ENCODE measurements around the gene LRRC27. TPM values are rescaled to one million over a fixed set of nuclear protein-coding genes. Genes with fewer than 3 reads are reported as not detected.

LRRC27 gene
- total RNA-seq, 1 experiment from 2014 or later: 5.6 TPM

DNA sequence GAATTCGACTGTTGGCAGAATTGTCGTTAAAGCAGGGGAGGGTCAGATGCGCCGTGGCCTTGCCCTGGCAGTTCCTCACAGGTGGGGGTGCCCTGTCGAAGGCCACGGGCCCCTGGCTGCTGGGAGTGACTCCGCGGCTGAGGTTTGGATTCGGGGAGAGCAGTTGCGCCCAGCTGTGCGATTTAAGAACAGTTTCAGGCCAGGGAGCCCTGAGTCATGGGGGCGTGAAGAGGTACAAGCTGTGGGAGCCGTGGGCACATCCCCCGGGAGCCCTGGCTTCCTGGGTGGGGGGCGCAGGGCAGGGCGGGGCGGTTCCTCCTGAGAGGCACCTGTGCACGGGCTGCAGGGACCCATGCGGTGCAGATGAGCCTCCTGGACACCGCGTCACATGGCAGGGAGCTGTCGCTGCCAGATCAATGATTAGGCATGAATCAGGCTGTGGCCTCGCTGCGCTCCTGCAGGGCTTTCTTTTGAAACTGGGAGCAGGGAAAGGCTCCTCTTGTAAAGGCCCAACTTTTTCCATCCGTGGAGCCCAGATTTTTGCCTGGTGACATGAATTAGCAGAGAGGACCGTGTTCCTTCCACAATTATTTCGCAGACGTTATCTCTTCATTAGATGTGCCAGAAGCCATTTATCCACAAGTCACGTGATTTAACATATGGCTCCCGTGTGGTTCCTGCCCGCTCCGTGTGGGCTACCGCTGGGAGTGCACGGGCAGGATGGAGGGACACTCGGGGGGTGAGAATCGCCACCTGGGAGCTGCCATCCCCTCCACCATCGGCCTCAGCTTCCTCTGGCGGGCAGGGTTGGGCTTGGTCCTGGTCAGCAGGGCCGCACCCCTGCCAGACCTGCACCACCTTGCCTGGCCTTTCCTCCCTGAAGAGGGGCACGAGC lies 65.9 kb downstream of the LRRC27 start:
- Histone ChIP-seq H3K4me3 (ENCODE audit: low read length) (peak overlapping the region; percentile 84), H3K4me2 (ENCODE audit: low read length) (peak overlapping the region; percentile 93), H3K9me2 (replicated peaks; ENCODE audit: low read length) (no peaks in the 10 kb centered on the region), H3K79me2 (ENCODE audit: low read length) (peaks cover 55% of the 10 kb centered on the region), H2AFZ (ENCODE audit: low read length) (peak overlapping the region; percentile 64), H3K4me1 (ENCODE audit: insufficient read depth, low read length) (peaks cover 21% of the 10 kb centered on the region), H3K9me3 (ENCODE audit: low read length) (no peaks in the 10 kb centered on the region), H3K27ac (ENCODE audit: low read length) (peak overlapping the region; percentile 78), H4K20me1 (ENCODE audit: low read length) (no peaks in the 10 kb centered on the region), H3K27me3 (ENCODE audit: low read length) (no peaks in the 10 kb centered on the region), H3K36me3 (ENCODE audit: low read depth, low read length) (no peaks in the 10 kb centered on the region), H3K9ac (ENCODE audit: low read length) (peak overlapping the region; percentile 86), H3F3A (ENCODE audit: low read length, unreplicated experiment) (no peaks in the 10 kb centered on the region)
- ChIA-PET CTCF (no interaction called here), POLR2A (ENCODE audit: unreplicated experiment) (no interaction called here)
- TSS peak; percentile 44 for BruUV-seq (replicated peaks)
- no peak for TF ChIP-seq EZH2 (IDR thresholded peaks at IDR 0.05; ENCODE audit: low read length, unreplicated experiment)
- TF ChIP-seq, protein P1, sequence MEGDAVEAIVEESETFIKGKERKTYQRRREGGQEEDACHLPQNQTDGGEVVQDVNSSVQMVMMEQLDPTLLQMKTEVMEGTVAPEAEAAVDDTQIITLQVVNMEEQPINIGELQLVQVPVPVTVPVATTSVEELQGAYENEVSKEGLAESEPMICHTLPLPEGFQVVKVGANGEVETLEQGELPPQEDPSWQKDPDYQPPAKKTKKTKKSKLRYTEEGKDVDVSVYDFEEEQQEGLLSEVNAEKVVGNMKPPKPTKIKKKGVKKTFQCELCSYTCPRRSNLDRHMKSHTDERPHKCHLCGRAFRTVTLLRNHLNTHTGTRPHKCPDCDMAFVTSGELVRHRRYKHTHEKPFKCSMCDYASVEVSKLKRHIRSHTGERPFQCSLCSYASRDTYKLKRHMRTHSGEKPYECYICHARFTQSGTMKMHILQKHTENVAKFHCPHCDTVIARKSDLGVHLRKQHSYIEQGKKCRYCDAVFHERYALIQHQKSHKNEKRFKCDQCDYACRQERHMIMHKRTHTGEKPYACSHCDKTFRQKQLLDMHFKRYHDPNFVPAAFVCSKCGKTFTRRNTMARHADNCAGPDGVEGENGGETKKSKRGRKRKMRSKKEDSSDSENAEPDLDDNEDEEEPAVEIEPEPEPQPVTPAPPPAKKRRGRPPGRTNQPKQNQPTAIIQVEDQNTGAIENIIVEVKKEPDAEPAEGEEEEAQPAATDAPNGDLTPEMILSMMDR (conservative IDR thresholded peaks at IDR 0.05; ENCODE audit: low read depth, low read length): no peak
- no peak for TF ChIP-seq EZH2phosphoT487 (IDR thresholded peaks at IDR 0.05; ENCODE audit: borderline replicate concordance, low read length)
- DNase-seq (peak; percentile 69), ATAC-seq (peak; percentile 53)
- intact Hi-C loops (cut with micrococcal nuclease): no loop called here

DNA sequence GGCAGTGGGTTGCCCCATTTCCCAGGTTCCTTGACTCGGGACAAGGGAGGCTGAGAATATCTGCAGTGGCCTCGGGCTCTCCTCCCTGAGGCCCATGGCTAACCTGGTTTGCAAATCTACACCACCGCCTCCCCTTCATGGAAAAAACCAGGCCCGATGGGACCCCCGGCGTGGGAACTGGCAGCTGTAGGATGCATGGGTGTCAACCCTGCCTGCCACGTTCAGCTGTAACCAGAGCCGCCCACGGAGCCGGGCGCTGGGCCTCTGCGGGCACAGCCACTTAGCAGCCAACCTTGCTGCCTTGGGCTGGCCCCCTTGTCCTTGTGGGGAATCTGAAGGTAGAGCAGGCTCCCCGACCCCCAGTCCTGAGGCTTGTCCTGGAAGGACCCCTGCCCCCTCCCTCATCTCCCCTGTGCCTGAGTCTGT lies 66.6 kb downstream of the LRRC27 start:
- intact Hi-C loops (cut with micrococcal nuclease): no loop called here
- H3K36me3 ChIP-seq (ENCODE audit: low read depth, low read length): no peaks in the 10 kb centered on the region
- H3K9ac ChIP-seq (ENCODE audit: low read length): peak overlapping the region; percentile 86
- H3K27me3 ChIP-seq (ENCODE audit: low read length): no peaks in the 10 kb centered on the region
- no peaks in the 10 kb centered on the region for H3F3A ChIP-seq (ENCODE audit: low read length, unreplicated experiment)
- H3K4me3 ChIP-seq (ENCODE audit: low read length): peak overlapping the region; percentile 84
- BruUV-seq (replicated peaks): no TSS peak
- peak overlapping the region; percentile 78 for H3K27ac ChIP-seq (ENCODE audit: low read length)
- DNase-seq (no peak), ATAC-seq (no peak)
- H3K9me3 ChIP-seq (ENCODE audit: low read length): no peaks in the 10 kb centered on the region
- H3K4me1 ChIP-seq (ENCODE audit: insufficient read depth, low read length): peaks cover 21% of the 10 kb centered on the region
- H4K20me1 ChIP-seq (ENCODE audit: low read length): no peaks in the 10 kb centered on the region
- peak overlapping the region; percentile 93 for H3K4me2 ChIP-seq (ENCODE audit: low read length)
- no peaks in the 10 kb centered on the region for H3K9me2 ChIP-seq (replicated peaks; ENCODE audit: low read length)
- ChIA-PET CTCF (no interaction called here), POLR2A (ENCODE audit: unreplicated experiment) (no interaction called here)
- TF ChIP-seq, protein P1 (conservative IDR thresholded peaks at IDR 0.05; ENCODE audit: low read depth, low read length): no peak
- TF ChIP-seq EZH2 (IDR thresholded peaks at IDR 0.05; ENCODE audit: low read length, unreplicated experiment): no peak
- no peak for TF ChIP-seq EZH2phosphoT487 (IDR thresholded peaks at IDR 0.05; ENCODE audit: borderline replicate concordance, low read length)
- peaks cover 58% of the 10 kb centered on the region for H3K79me2 ChIP-seq (ENCODE audit: low read length)
- no peak overlapping the region for H2AFZ ChIP-seq (ENCODE audit: low read length)
